ENCODE results near the gene VSIG2. TPM values are rescaled to one million over a fixed set of nuclear protein-coding genes. Genes with fewer than 3 reads are reported as not detected.
A peak's percentile ranks its signal among the peaks of the same experiment; 100 is the strongest.

The VSIG2 gene
- total RNA-seq, 2 experiments from 2014 or later, result 0.34 TPM; not detected in 1

DNA sequence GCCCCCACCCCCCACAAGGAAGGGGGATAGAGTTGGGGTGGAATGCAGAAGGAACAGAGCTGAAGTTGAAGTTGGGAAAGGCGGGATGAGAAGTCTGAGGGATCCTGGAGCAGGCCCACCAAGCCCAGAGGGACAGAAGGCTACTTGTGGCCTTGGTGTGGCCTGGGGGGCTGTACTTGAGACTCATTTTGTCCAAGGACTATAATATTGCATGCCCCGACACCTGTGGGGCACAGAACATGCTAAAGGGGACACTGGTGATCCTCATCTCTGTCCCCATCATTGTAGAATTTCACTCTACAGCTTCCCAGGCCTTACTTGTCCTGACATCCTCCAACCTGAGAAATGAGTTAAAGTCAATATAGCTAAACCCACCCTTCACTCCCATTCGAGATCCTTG is 8.8 kb upstream of the VSIG2 start:
- peaks cover 15% of the 10 kb centered on the region for H3K4me1 Mint-ChIP-seq
- H3K36me3 Mint-ChIP-seq, result peaks cover 1% of the 10 kb centered on the region
- H3K4me3 Mint-ChIP-seq, result no peak overlapping the region
- DNase-seq, result no peak
- no peaks in the 10 kb centered on the region for H3K9me3 Mint-ChIP-seq
- ATAC-seq (ENCODE audit: low read depth), result no peak
- POLR2A ChIA-PET, result interaction anchor here (1.3 kb wide), 1 partner anchor 15 kb away, joined by 7 read pairs; no protein-coding TSS in a partner anchor
- no peak overlapping the region for H3K27ac Mint-ChIP-seq
- peaks cover 49% of the 10 kb centered on the region for H3K27me3 Mint-ChIP-seq

DNA sequence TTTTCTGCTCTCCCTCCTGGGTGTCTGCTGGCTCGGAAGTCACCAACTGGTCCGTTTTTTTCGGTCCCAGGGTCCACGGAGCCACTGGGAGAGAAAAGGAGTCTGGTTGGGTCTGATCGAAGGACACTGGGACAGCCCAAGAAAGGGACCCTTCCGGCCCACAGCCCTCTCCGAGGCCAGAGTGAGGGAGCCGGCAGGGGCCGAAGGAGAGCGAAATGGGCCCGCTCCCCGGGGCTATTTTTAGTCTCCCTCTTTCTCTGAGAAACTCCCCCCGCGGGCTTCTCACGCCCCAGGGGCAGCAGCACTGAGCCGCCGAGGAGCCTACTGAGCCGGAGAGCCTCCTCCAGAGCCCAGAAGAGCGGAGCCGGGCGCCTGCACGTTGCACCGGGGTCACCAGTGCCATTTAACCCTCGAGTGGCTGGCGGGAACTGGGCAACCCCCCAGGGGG is 8.2 kb upstream of the VSIG2 start:
- Mint-ChIP-seq H3K27ac (no peak overlapping the region), H3K36me3 (peaks cover 1% of the 10 kb centered on the region), H3K4me1 (peaks cover 15% of the 10 kb centered on the region), H3K27me3 (peaks cover 49% of the 10 kb centered on the region), H3K4me3 (no peak overlapping the region), H3K9me3 (no peaks in the 10 kb centered on the region)
- DNase-seq (no peak), ATAC-seq (ENCODE audit: low read depth) (no peak)
- POLR2A ChIA-PET, result interaction anchor here (1.3 kb wide), 1 partner anchor 14 kb away, joined by 7 read pairs; no protein-coding TSS in a partner anchor

- ATAC-seq (ENCODE audit: low read depth) (no peak), DNase-seq (no peak)
- POLR2A ChIA-PET, result interaction anchor here (2.2 kb wide), 1 partner anchor 13 kb away, joined by 9 read pairs; no protein-coding TSS in a partner anchor
- Mint-ChIP-seq H3K4me3 (peak overlapping the region; percentile 25), H3K27ac (no peak overlapping the region), H3K27me3 (peaks cover 49% of the 10 kb centered on the region), H3K36me3 (peaks cover 1% of the 10 kb centered on the region), H3K4me1 (peaks cover 15% of the 10 kb centered on the region), H3K9me3 (no peaks in the 10 kb centered on the region)
Observed at GRCh38 chr11:124759266-124760204, 7.5 kb upstream of the VSIG2 start.

- Mint-ChIP-seq H3K27me3 (peaks cover 49% of the 10 kb centered on the region), H3K9me3 (no peaks in the 10 kb centered on the region), H3K4me3 (peak overlapping the region; percentile 64), H3K27ac (no peak overlapping the region), H3K36me3 (peaks cover 1% of the 10 kb centered on the region), H3K4me1 (peaks cover 15% of the 10 kb centered on the region)
- POLR2A ChIA-PET, result interaction anchor here (2.2 kb wide), 1 partner anchor 12 kb away, joined by 9 read pairs; no protein-coding TSS in a partner anchor
- peak; percentile 65 for ATAC-seq (ENCODE audit: low read depth)
- peak; percentile 79 for DNase-seq
Observed at GRCh38 chr11:124758355-124759265, 6.6 kb upstream of the VSIG2 start.

DNA sequence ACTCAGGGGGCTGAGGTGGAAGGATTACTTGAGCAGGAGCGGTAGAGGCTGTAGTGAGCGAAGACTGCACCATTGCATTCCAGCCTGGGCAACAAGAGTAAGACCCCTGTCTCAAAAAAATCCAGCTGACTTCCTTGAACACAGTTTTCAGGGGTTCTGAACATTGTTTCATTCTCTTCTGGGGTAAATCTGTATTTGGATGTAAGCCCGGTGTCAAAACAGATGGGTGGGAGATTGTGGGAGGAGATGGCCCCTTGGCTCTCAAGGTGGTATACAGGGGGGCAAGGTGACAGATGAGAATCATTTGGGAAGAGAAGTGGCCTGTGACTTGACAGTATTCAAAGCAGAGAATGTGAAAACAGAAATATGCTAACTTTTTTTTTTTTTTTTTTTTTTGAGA is 5.3 kb upstream of the VSIG2 start:
- Mint-ChIP-seq H3K9me3 (no peaks in the 10 kb centered on the region), H3K27ac (no peak overlapping the region), H3K27me3 (peaks cover 46% of the 10 kb centered on the region), H3K36me3 (no peaks in the 10 kb centered on the region), H3K4me1 (peaks cover 13% of the 10 kb centered on the region), H3K4me3 (no peak overlapping the region)
- ATAC-seq (ENCODE audit: low read depth) (no peak), DNase-seq (no peak)
- POLR2A ChIA-PET, result interaction anchor here (2.2 kb wide), 1 partner anchor 11 kb away, joined by 9 read pairs; no protein-coding TSS in a partner anchor

DNA sequence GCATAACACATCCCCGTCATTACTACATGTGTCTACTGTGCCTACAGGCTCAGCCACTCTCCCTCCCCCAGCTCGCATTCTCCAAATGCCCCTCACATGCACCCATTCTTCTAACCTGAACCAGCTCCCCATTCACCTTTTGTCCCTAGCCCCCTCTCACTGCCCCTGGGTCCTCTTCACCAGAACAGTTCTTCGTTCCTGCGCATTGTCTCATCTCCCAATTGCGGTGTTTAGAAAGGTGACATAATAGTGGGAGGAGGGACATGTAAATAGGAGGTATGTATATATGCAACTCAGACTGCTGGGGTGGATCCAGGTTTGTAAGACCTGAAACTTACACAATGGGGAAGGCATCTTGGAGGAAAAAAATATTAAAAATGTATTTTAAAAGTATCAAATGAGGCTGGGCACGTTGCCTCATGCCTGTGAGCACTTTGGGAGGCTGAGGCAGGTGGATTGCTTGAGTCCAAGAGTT is 4.7 kb upstream of the VSIG2 start:
- POLR2A ChIA-PET, result no interaction called here
- Mint-ChIP-seq H3K27ac (no peak overlapping the region), H3K9me3 (no peaks in the 10 kb centered on the region), H3K36me3 (no peaks in the 10 kb centered on the region), H3K4me3 (no peak overlapping the region), H3K4me1 (peaks cover 13% of the 10 kb centered on the region), H3K27me3 (peaks cover 45% of the 10 kb centered on the region)
- ATAC-seq (ENCODE audit: low read depth) (no peak), DNase-seq (no peak)

DNA sequence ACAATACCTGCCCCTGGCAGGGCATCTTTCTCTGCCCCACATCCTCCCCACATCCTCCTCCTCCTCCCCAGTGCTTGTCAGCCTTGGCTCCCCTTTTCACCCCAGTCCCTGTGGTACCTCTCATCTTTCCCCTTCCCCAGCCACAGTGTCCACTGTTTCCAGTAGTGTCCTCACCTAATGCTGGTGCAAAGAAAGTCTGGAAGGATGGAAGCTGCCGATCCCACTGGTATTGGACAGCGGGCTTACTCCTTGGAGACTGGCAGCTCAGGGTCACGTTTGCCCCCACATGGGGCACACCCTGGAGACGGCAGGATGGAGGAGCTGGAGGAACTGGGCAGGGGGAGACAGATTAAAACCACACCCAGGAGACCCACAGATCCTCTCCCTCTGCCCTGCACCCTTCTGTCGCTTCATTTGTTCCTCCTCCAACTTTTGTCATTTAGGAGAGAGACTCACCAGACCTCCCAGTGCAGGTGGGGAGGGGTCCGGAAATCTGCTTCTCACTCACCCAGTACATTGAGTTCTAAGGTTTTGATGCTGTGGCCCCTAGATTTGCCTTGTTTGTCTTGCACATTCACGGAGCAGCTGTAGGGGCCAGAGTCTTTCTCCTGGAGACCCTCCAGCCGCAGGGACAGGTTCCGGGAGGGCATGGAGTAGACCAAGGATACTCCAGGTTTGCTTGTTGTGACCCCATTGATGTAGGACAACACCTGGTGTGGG is 4.1 kb upstream of the VSIG2 start:
- no peak for DNase-seq
- Mint-ChIP-seq H3K36me3 (no peaks in the 10 kb centered on the region), H3K9me3 (no peaks in the 10 kb centered on the region), H3K4me1 (peaks cover 13% of the 10 kb centered on the region), H3K27me3 (peaks cover 39% of the 10 kb centered on the region), H3K4me3 (no peak overlapping the region), H3K27ac (no peak overlapping the region)
- POLR2A ChIA-PET, result interaction anchor here (0.8 kb wide), 1 partner anchor 9 kb away, joined by 3 read pairs; no protein-coding TSS in a partner anchor
- ATAC-seq (ENCODE audit: low read depth), result peak; percentile 19

DNA sequence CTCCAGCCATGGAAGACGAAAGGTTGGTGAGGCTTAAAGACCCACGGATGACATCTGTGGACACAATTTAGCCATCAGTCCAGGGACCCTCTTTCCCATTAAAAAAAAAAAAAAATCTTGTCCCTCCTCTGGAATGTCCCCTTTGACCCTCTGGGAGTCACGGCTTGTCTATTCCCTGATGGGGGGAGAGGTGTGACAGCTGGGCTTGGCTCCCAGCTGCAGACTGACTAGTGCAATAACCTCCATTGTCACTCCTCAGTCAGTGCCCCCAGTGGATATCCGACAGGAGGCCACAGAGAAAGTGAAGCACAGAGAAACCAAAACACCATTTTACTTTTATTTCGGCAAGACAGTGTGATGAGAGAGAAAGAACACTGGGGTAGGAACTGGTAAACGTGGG is 2.7 kb upstream of the VSIG2 start:
- H3K4me3 Mint-ChIP-seq, result no peak overlapping the region
- POLR2A ChIA-PET, result no interaction called here
- peaks cover 16% of the 10 kb centered on the region for H3K4me1 Mint-ChIP-seq
- no peaks in the 10 kb centered on the region for H3K36me3 Mint-ChIP-seq
- ATAC-seq (ENCODE audit: low read depth) (no peak), DNase-seq (no peak)
- H3K27me3 Mint-ChIP-seq, result peaks cover 28% of the 10 kb centered on the region
- no peaks in the 10 kb centered on the region for H3K9me3 Mint-ChIP-seq
- H3K27ac Mint-ChIP-seq, result no peak overlapping the region

- no peak overlapping the region for H3K27ac Mint-ChIP-seq
- no peaks in the 10 kb centered on the region for H3K36me3 Mint-ChIP-seq
- no peaks in the 10 kb centered on the region for H3K9me3 Mint-ChIP-seq
- POLR2A ChIA-PET, result no interaction called here
- H3K4me3 Mint-ChIP-seq, result no peak overlapping the region
- peaks cover 14% of the 10 kb centered on the region for H3K4me1 Mint-ChIP-seq
- peaks cover 25% of the 10 kb centered on the region for H3K27me3 Mint-ChIP-seq
- no peak for DNase-seq
- no peak for ATAC-seq (ENCODE audit: low read depth)
Observed at GRCh38 chr11:124754309-124754708, 2.3 kb upstream of the VSIG2 start.

DNA sequence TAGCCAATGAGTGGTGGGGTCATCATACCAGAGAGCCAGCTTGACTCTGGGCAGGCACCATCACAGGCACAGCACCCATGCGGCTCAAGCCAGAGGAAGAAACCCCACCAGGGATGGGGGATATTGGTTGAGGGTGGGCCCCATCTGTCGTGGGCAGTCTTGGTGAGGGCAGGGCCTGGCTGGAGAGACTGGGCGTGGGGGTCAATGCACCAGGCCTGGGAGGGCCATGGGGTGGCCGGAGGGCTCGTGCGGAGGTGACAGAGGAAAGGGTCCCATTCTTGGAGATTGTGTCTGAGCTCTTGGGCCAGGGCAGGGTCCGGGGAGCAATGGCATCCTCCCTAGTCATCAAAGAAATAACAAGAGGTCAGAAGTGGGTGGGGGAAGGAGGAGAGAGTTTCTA is 1.6 kb upstream of the VSIG2 start:
- H3K4me3 Mint-ChIP-seq, result no peak overlapping the region
- no peak overlapping the region for H3K27ac Mint-ChIP-seq

GRCh38 chr11:124753205-124753604 is 1.1 kb upstream of the VSIG2 start:
- H3K27ac Mint-ChIP-seq, result no peak overlapping the region
- H3K9me3 Mint-ChIP-seq, result no peaks in the 10 kb centered on the region
- POLR2A ChIA-PET, result no interaction called here
- ATAC-seq (ENCODE audit: low read depth), result no peak
- H3K27me3 Mint-ChIP-seq, result peaks cover 15% of the 10 kb centered on the region
- H3K4me3 Mint-ChIP-seq, result no peak overlapping the region
- peaks cover 17% of the 10 kb centered on the region for H3K4me1 Mint-ChIP-seq
- H3K36me3 Mint-ChIP-seq, result no peaks in the 10 kb centered on the region
- no peak for DNase-seq

More for the DNA sequence above, 1.6 kb upstream of the VSIG2 start:
- Mint-ChIP-seq H3K4me1 (peaks cover 18% of the 10 kb centered on the region), H3K36me3 (no peaks in the 10 kb centered on the region), H3K27me3 (peaks cover 19% of the 10 kb centered on the region), H3K9me3 (no peaks in the 10 kb centered on the region)
- POLR2A ChIA-PET, result no interaction called here
- DNase-seq (no peak), ATAC-seq (ENCODE audit: low read depth) (no peak)

DNA sequence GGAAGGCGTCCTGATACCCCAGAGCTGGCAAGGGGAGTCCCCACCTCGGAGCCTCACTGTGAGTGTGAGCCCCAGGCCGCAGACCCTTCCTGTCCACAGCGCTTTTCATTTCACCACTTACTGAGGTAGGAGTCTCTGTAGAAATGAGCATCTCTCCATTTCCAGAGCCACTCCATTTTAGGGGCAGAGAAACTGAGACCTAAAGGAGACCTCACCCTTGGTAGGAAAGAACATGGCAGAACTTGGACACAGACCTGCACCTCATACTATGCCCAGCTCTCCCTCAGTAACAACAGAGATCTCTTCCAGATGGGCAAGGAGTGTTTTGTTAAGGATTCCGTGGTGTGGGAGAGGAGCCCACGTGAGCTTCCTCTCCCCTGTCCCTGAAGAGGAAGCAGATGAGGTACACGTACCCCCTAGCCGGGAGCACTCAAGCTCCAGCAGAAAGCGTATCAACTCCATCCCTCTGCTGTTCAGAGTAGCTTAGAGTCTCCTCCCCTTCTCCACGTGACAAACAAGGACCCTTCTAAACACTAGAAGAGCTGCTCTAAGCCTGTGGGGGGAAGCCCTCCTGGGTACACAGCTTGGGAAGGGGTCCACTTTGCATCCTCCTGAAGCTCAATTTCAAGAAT is 532 bp upstream of the VSIG2 start:
- Mint-ChIP-seq H3K27me3 (peaks cover 9% of the 10 kb centered on the region), H3K9me3 (no peaks in the 10 kb centered on the region), H3K36me3 (no peaks in the 10 kb centered on the region), H3K4me3 (peak overlapping the region; percentile 55), H3K27ac (no peak overlapping the region), H3K4me1 (peaks cover 18% of the 10 kb centered on the region)
- POLR2A ChIA-PET, result interaction anchor here (0.7 kb wide), 1 partner anchor 79 kb away, joined by 3 read pairs; the partner anchor contains the start of gene SPA17
- ATAC-seq (ENCODE audit: low read depth) (no peak), DNase-seq (no peak)

Data from activated naive CD8-positive, alpha-beta T cell treated with anti-CD3 and anti-CD28 coated beads, Interleukin-2, amount 10 ng/mL, durations not matched to agents 7 days and 5 days (primary cell).